HAP-1 (cell line): ENCODE data around the gene CCDC78.

Experiments
- DNase-seq, 2 experiments: peaks; one replicate each; pipeline ENCODE4 v3.0.0-alpha.2; 2016 to 2020; ENCODE audit warnings: low spot score in 2 of 2
- H3K27me3 ChIP-seq: fragments of 250-450 bp; sonication (Bioruptor Pico); 2 replicates; pipeline ENCODE4 v1.5.1; 2020; ENCODE audit warnings: low read depth, mild to moderate bottlenecking, moderate library complexity
- H3K36me3 ChIP-seq: fragments of 250-450 bp; sonication (Bioruptor Pico); replicated peaks from 2 replicates; pipeline ENCODE4 v1.5.1; 2020; ENCODE audit warnings: mild to moderate bottlenecking
- H3K4me1 ChIP-seq: fragments of 250-450 bp; sonication (Bioruptor Pico); 2 replicates; pipeline ENCODE4 v1.5.1; 2020; ENCODE audit warnings: mild to moderate bottlenecking
- H3K4me3 ChIP-seq: fragments of 250-450 bp; sonication (Bioruptor Pico); 2 replicates; pipeline ENCODE4 v1.5.1; 2020; ENCODE audit warnings: mild to moderate bottlenecking, moderate library complexity
- H3K9me3 ChIP-seq: fragments of 250-450 bp; sonication (Bioruptor Pico); 2 replicates; pipeline ENCODE4 v1.5.1; 2020; ENCODE audit warnings: mild to moderate bottlenecking, moderate library complexity
- in situ Hi-C: fragments of 300-500 bp; cut with MboI; formaldehyde crosslinking; loops from 3 replicates; pipeline ENCODE4 v1.14.3; 2020; ENCODE audit warnings: low sequenced_read_pairs, inconsistent platforms, mixed read lengths

The CCDC78 gene

DNA sequence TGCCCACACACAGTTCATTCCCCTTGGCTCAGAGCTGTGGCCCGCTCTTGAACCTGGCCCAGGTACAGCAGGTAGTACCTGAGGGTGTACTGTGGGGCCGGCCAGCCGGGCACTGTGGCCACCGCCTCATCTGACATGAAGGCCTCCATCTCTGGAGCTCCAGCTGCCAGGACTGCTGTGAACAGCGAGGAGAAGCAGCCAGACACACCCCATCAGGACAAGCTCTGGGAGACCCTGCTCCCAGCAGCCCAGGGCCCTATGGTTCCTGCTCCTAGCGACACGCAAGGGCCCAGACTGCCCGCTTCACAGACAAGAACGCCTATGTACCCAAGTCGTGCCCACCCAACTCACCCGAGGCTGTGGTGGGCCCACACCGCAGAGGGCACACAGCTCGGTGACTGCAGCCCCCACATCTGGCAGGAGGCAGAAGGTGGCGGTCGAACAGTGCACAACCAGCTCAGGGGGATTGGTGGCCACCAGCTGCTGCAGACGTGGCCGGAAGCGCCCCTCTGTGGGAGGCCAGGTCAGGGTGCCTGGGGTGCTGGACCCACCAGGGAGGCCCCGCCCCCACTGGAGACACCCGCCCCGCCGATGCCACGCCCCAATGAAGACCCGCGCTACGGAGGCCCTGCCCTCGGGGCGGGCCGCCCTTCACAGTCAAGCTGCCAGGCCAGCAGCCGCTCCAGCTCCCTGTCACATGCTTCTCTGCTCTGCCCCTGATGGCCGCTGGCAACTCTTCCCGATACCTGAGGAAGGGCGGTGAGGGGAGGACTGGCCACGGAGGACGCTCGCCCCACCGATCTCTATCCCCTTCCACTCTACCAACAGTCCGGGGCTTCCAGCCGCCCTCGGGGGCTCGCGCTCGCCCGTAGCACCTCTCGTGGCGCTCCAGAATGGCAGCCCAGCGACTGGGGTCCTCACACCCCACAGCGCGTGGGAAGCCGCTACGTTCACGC lies 47.1 kb downstream of the CCDC78 start:
- Histone ChIP-seq H3K9me3 (no peaks in the 10 kb centered on the region), H3K4me1 (peaks cover 26% of the 10 kb centered on the region), H3K27me3 (no peaks in the 10 kb centered on the region), H3K36me3 (peaks cover 29% of the 10 kb centered on the region), H3K4me3 (peak overlapping the region; percentile 40)
- in situ Hi-C loops = no loop called here
- peak; percentile 65 to 89 for DNase-seq

DNA sequence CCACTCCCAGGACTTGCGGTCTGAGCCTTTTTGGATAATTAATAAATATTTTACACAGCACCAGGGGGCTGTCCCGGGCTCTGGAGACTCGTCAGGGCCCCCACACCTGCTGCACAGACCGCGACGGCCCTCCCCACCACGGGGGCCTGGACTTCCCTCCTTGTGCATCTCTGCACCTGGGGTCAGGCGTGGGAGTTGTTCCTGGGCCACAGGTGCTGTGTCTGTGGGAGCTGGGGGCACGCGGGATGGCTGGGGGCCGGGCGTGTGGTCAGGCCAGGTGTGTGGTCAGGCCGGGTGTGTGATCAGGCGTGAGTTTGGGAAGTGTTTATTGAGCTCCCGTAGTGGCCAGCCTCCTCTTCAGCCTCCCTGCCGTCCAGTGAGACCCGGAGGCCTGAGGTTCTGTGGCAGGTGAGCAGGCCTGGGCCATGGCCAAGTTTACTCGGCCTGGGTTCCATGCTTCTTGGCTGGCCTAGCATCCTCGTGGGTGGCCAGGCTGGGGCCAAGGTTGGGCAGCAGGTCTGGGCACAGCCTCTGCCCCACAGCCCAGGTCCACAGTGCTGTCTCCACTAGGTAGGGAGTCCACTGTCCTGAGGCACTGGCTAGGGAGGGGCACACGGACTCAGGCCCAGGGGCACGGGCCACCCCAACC lies 47.9 kb downstream of the CCDC78 start:
- no peaks in the 10 kb centered on the region for H3K9me3 ChIP-seq
- in situ Hi-C loops = no loop called here
- DNase-seq = no peak

DNA sequence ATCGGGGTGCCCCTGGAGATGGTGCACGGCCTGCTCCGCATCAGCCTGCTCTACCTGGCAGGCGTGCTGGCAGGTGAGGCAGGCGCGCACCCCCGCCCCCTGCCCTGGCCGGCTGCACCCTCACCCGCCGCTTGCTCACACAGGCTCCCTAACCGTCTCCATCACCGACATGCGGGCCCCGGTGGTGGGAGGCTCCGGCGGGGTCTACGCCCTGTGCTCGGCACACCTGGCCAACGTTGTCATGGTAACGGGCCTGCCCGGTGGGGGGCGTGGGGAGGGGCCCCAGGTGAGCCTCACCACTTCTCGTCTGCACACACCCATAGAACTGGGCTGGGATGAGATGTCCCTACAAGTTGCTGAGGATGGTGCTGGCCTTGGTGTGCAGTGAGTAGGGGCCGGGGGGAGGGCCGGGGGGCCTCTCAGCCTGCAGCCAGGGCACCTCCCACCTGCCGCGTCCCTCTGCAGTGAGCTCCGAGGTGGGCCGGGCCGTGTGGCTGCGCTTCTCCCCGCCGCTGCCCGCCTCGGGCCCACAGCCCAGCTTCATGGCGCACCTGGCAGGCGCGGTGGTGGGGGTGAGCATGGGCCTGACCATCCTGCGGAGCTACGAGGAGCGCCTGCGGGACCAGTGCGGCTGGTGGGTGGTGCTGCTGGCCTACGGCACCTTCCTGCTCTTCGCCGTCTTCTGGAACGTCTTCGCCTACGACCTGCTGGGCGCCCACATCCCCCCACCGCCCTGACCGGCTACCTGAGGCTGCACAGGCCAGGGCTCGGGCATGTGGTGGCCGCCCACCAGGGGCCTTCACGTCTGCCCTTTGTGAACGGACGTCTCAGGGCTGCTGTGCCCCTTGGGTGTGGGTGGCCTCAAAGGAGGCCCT lies 48.7 kb downstream of the CCDC78 start:
- in situ Hi-C loops = no loop called here
- Histone ChIP-seq H3K9me3 (no peaks in the 10 kb centered on the region), H3K4me3 (no peak overlapping the region), H3K27me3 (no peaks in the 10 kb centered on the region), H3K4me1 (peaks cover 19% of the 10 kb centered on the region), H3K36me3 (peaks cover 36% of the 10 kb centered on the region)
- DNase-seq = no peak

More for the DNA sequence above, 47.9 kb downstream of the CCDC78 start:
- peaks cover 36% of the 10 kb centered on the region for H3K36me3 ChIP-seq
- no peaks in the 10 kb centered on the region for H3K27me3 ChIP-seq
- peaks cover 26% of the 10 kb centered on the region for H3K4me1 ChIP-seq
- no peak overlapping the region for H3K4me3 ChIP-seq

DNA sequence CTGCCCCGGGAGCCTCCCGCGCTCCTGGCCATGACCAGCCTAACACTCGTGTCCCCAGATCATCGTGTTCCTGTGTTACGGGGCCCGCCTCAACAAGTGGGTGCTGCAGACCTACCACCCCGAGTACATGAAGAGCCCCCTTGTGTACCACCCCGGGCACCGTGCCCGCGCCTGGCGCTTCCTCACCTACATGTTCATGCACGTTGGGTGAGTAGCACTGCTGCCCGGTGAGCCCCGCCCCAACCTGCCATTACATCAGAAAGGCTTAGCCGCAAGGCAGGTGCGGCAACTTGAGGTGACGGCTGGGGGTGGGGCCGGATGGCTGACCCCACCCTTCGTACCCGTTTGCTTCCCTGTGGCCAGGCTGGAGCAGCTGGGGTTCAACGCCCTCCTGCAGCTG lies 49.3 kb downstream of the CCDC78 start:
- H3K4me1 ChIP-seq = peaks cover 16% of the 10 kb centered on the region
- H3K9me3 ChIP-seq = no peaks in the 10 kb centered on the region
- no peaks in the 10 kb centered on the region for H3K27me3 ChIP-seq
- peaks cover 36% of the 10 kb centered on the region for H3K36me3 ChIP-seq
- no peak for DNase-seq
- in situ Hi-C loops = no loop called here
- H3K4me3 ChIP-seq = no peak overlapping the region

DNA sequence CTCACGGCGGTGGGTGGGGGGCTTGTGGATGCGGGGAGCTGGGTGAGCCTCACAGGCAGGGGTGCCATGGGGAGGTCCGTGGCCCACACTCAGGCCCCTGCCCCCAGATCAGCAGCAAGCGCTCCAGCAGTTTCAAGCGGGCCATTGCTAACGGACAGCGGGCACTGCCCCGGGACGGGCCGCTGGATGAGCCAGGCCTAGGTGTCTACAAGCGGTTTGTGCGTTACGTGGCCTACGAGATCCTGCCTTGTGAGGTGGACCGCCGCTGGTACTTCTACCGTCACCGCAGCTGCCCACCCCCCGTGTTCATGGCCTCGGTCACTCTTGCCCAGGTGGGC lies 49.7 kb downstream of the CCDC78 start:
- in situ Hi-C loops = no loop called here
- DNase-seq = no peak
- Histone ChIP-seq H3K9me3 (no peaks in the 10 kb centered on the region), H3K27me3 (no peaks in the 10 kb centered on the region), H3K36me3 (peaks cover 33% of the 10 kb centered on the region), H3K4me3 (no peak overlapping the region), H3K4me1 (peaks cover 12% of the 10 kb centered on the region)

DNA sequence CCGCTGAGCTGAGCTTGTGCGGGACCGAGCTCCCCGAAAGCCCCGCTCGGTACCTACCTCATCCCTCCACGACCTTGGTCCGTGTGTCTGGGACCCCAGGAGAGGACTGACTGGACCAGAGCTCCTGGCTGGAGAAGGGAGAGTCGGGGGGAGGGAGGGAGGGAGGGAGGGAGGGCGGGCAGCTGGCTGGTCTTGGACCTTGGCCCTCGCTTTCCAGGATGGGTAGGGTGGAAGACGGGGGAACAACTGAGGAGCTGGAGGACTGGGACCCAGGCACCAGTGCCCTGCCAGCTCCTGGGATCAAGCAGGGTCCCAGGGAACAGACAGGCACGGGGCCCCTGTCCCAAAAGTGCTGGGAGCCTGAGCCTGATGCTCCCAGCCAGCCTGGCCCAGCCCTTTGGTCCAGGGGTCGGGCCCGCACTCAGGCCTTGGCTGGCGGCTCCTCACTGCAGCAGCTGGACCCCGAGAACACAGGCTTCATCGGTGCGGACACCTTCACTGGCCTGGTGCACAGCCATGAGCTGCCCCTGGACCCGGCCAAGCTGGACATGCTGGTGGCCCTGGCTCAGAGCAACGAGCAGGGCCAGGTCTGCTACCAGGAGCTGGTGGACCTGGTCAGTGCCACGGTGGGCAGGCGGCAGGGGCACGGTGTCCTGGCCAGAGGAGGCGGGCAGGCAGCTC lies 50.2 kb downstream of the CCDC78 start:
- in situ Hi-C loops = no loop called here
- H3K27me3 ChIP-seq = no peaks in the 10 kb centered on the region
- peaks cover 7% of the 10 kb centered on the region for H3K4me1 ChIP-seq
- H3K9me3 ChIP-seq = no peaks in the 10 kb centered on the region
- DNase-seq = no peak
- no peak overlapping the region for H3K4me3 ChIP-seq
- H3K36me3 ChIP-seq = peaks cover 32% of the 10 kb centered on the region

DNA sequence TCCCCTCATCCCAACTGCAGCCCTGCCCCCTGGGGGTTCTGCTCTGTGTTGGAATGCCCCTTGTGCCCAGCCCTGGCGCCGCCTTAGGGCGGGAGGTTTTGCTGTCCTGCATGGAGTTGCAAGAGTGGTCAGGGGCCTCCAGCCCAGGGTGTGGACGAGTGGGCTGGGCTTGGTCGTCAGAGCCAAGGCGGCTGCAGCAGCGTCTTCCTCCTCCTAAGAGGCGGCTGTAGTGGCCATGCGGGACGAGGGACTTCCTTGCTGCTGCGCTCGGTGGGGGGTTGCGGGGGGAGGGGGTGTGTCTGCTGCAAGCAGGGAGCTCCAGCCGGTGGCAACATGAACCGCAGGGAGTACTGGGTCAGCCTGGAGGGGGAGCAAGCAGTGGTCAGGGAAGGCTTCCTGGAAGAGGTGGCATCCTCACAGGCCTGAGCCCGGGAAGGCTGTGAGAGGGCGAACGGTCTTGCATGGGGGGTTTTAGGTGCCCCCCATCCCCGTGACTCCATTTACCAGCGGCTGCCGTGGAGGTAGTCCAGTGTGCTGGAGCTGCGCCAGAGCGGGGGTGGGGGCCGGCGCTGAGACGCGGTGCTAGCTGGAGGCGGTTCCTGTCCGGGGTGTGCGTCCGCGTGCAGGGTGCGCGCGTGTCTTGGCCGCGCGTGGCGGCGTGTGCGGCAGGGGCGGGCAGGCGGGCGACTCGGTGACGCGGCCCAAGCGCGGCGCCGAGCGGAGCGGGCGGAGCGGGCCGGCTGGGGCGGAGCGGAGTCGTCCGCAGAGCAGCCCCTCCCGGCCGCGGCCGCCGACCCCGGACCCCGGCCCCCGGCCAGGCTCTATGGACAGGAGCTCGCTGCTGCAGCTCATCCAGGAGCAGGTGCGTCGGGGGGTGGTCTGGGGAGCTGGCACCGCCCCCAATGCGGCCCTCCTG lies 51.0 kb downstream of the CCDC78 start, which contains the start of gene RHBDL1:
TSS of gene RHBDL1 (plus strand) at position 704 of the 916 bp plus-strand sequence. CDS start at position 824, 120 bp downstream.
- Histone ChIP-seq H3K4me1 (peaks cover 6% of the 10 kb centered on the region; the same call in 1 of the 2 replicates), H3K9me3 (no peaks in the 10 kb centered on the region), H3K36me3 (peaks cover 38% of the 10 kb centered on the region), H3K27me3 (no peaks in the 10 kb centered on the region), H3K4me3 (no peak within 1 kb of the TSS)
- in situ Hi-C loops = no loop called here
- peak in 1 of 2 experiments; percentile 54 for DNase-seq

DNA sequence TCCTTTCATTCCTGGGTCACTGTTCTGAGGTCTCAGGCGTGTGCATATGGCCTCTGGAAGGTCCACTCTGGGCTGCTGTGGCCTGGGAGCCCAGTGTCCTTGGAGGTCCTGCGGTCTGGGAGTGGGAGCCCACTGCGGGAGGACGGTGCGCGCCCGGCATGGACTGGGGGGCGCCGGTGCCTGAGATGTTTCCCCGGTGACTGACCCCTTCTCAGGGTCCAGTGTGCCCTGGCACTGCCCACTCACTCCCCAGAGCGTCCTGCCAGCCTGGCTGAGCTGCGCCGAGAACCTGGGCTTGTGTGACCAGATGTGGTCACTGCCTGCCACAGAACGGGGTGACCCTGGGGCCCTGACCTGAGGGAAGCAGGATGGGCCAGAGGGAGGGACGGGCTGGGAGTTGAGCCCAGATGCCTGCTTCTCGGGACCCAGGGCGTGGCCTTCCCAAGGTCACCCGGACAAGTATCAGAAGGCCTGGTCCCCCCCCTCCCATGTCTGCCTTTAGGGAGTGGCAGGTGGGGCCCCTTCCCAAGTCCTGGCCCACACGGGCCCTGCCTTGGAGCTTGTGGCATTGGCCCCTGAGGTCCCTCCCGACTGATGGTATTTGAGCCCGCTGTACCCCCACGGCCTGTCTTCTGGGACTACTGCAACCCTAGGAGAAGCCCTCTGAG lies 51.9 kb downstream of the CCDC78 start:
- in situ Hi-C loops = no loop called here
- Histone ChIP-seq H3K9me3 (no peaks in the 10 kb centered on the region), H3K36me3 (peaks cover 47% of the 10 kb centered on the region), H3K4me1 (peaks cover 4% of the 10 kb centered on the region; the same call in 1 of the 2 replicates), H3K27me3 (no peaks in the 10 kb centered on the region), H3K4me3 (no peak overlapping the region)
- no peak for DNase-seq

DNA sequence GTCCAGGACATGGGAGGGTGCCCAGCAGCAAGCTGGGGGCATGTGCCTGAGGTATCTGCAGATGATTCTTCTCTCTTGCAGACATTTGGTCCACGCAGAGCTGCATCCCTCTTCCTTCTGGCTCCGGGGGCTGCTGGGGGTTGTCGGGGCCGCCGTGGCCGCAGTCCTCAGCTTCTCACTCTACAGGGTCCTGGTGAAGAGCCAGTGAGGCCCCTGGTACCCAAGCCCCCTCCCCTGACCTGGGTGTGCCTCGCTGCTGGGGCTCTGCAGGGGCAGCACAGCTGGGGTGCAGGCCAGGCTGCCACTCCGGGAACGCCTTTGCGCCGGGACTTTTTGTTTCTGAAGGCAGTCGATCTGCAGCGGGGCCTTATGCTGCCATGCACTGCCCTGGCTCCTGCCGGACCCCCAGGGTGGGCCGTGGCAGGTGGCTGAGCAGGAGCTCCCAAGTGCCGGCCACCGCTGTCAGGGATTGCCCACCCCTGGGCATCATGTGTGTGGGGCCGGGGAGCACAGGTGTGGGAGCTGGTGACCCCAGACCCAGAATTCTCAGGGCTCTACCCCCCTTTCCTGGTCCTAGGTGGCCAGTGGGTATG lies 52.7 kb downstream of the CCDC78 start:
- Histone ChIP-seq H3K4me3 (no peak overlapping the region), H3K4me1 (peaks cover 4% of the 10 kb centered on the region), H3K9me3 (no peaks in the 10 kb centered on the region), H3K36me3 (peaks cover 54% of the 10 kb centered on the region), H3K27me3 (no peaks in the 10 kb centered on the region)
- DNase-seq = no peak
- in situ Hi-C loops = no loop called here

DNA sequence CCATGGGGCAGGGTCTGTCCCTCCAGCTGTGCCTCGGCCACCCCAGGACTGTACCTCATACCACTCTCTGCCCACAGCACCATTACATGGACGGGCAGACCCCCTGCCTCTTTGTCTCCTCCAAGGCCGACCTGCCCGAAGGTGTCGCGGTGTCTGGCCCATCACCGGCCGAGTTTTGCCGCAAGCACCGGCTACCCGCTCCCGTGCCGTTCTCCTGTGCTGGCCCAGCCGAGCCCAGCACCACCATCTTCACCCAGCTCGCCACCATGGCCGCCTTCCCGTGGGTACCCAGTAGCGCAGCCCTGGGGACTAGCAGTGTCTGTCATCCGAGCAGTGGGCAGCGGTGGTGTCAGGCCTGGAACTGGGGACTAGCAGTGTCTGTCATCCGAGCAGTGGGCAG lies 53.4 kb downstream of the CCDC78 start:
- Histone ChIP-seq H3K4me3 (no peak overlapping the region), H3K36me3 (peaks cover 54% of the 10 kb centered on the region), H3K4me1 (peaks cover 4% of the 10 kb centered on the region), H3K9me3 (no peaks in the 10 kb centered on the region), H3K27me3 (no peaks in the 10 kb centered on the region)
- no peak for DNase-seq
- in situ Hi-C loops = no loop called here
